WTC11 (cell line): Measurements from ENCODE around the gene RGS14. TPM values are rescaled to one million over a fixed set of nuclear protein-coding genes. Genes with fewer than 3 reads are reported as not detected.

Source experiments
- ATAC-seq: fragments of 200-7000 bp; cut with Tn5 transposase; 2 replicates; pipeline ENCODE4 v1.10.0; 2021; ENCODE audit warnings: mild to moderate bottlenecking, moderate library complexity
- CTCF ChIA-PET: fragments of 300-600 bp; sonication (Branson Sonifier 250); formaldehyde crosslinking; loops from one replicate; lab custom pipeline; 2021; ENCODE audit warnings: antibody characterized with exemption; lab: Charles Lee
- POLR2A ChIA-PET: fragments of 350-600 bp; sonication (Branson Sonifier 250); formaldehyde crosslinking; loops from one replicate; lab custom pipeline; 2021; ENCODE audit warnings: antibody characterized with exemption; lab: Charles Lee
- DNase-seq: peaks from one replicate; pipeline ENCODE4 v3.0.0; 2021; ENCODE audit warnings: low spot score
- H3K27ac Mint-ChIP-seq: 2 replicates; pipeline ENCODE4 v1.8.0; 2021; ENCODE audit warnings: mixed read lengths
- H3K27me3 Mint-ChIP-seq: 2 replicates; pipeline ENCODE4 v1.8.0; 2021; ENCODE audit warnings: low read depth, mild to moderate bottlenecking, moderate library complexity, mixed read lengths
- H3K36me3 Mint-ChIP-seq: 2 replicates; pipeline ENCODE4 v1.8.0; 2021; ENCODE audit warnings: mixed read lengths
- H3K4me1 Mint-ChIP-seq: 2 replicates; pipeline ENCODE4 v1.8.0; 2022; ENCODE audit warnings: mixed read lengths
- H3K4me3 Mint-ChIP-seq: 2 replicates; pipeline ENCODE4 v1.8.0; 2021; ENCODE audit warnings: mild to moderate bottlenecking, moderate library complexity, mixed read lengths
- H3K9me3 Mint-ChIP-seq: 2 replicates; pipeline ENCODE4 v1.8.0; 2021; ENCODE audit warnings: mixed read lengths
- CBFB ChIP-seq: sonication (generic); formaldehyde crosslinking; IDR thresholded peaks from 2 replicates; pipeline ENCODE4 v1.8.1; 2022; ENCODE audit warnings: mild to moderate bottlenecking, low read depth, missing genetic modification reagents
- CREM ChIP-seq: sonication (generic); formaldehyde crosslinking; IDR thresholded peaks from 2 replicates; pipeline ENCODE4 v1.8.1; 2022; ENCODE audit warnings: mild to moderate bottlenecking, missing genetic modification reagents, moderate library complexity
- ETV6 ChIP-seq: sonication (generic); formaldehyde crosslinking; IDR thresholded peaks from 2 replicates; pipeline ENCODE4 v1.8.1; 2022; ENCODE audit warnings: mild to moderate bottlenecking, missing genetic modification reagents
- FOXP1 ChIP-seq: sonication (generic); formaldehyde crosslinking; IDR thresholded peaks from 2 replicates; pipeline ENCODE4 v1.8.0; 2022; ENCODE audit warnings: missing genetic modification reagents, mild to moderate bottlenecking, moderate library complexity, borderline replicate concordance
- GRHL2 ChIP-seq: fragments of 250-450 bp; sonication (Bioruptor Pico); IDR thresholded peaks from 2 replicates; pipeline ENCODE4 v1.8.0; 2022; ENCODE audit warnings: mild to moderate bottlenecking, moderate library complexity; ENCODE audit not compliant: insufficient replicate concordance, severe bottlenecking
- MLX ChIP-seq: sonication (generic); formaldehyde crosslinking; IDR thresholded peaks from 2 replicates; pipeline ENCODE4 v1.8.1; 2023; ENCODE audit warnings: mild to moderate bottlenecking, missing genetic modification reagents, moderate library complexity
- RORB ChIP-seq: fragments of 250-450 bp; sonication (Bioruptor Pico); IDR thresholded peaks from 2 replicates; pipeline ENCODE4 v1.9.0; 2021; ENCODE audit warnings: mild to moderate bottlenecking
- TEAD4 ChIP-seq: sonication (generic); formaldehyde crosslinking; IDR thresholded peaks from 2 replicates; pipeline ENCODE4 v1.8.0; 2022; ENCODE audit warnings: mild to moderate bottlenecking, missing genetic modification reagents
- ZNF121 ChIP-seq: sonication (generic); formaldehyde crosslinking; IDR thresholded peaks from 2 replicates; pipeline ENCODE4 v1.8.0; 2023; ENCODE audit warnings: missing genetic modification reagents
- ZNF138 ChIP-seq: sonication (generic); formaldehyde crosslinking; conservative IDR thresholded peaks from 2 replicates; pipeline ENCODE4 v1.8.1; 2022; ENCODE audit warnings: mild to moderate bottlenecking, moderate library complexity, missing genetic modification reagents
- ZNF281 ChIP-seq: sonication (generic); formaldehyde crosslinking; IDR thresholded peaks from 2 replicates; pipeline ENCODE4 v1.8.0; 2023; ENCODE audit warnings: mild to moderate bottlenecking, missing genetic modification reagents
- ZNF512 ChIP-seq: sonication (generic); formaldehyde crosslinking; IDR thresholded peaks from 2 replicates; pipeline ENCODE4 v1.8.1; 2022; ENCODE audit warnings: missing genetic modification reagents, borderline replicate concordance
- total RNA-seq: library from RNA; stranded (reverse); gene quantifications from 3 replicates; pipeline ENCODE4 v1.2.3, GENCODE V29; 2021
- TF ChIP-seq, protein P1 (sequence below): fragments of 200-600 bp; IDR thresholded peaks from 2 replicates; pipeline ENCODE4 v1.8.0; 2022; ENCODE audit warnings: antibody characterized with exemption
- TF ChIP-seq, protein P2 (sequence below): sonication (generic); formaldehyde crosslinking; IDR thresholded peaks from 2 replicates; pipeline ENCODE4 v1.8.0; 2023; ENCODE audit warnings: missing genetic modification reagents, mild to moderate bottlenecking, borderline replicate concordance
- TF ChIP-seq, protein P3 (sequence below): fragments of 250-450 bp; sonication (Bioruptor Pico); IDR thresholded peaks from 2 replicates; pipeline ENCODE4 v1.9.0; 2021; ENCODE audit warnings: mild to moderate bottlenecking
- TF ChIP-seq, protein P4 (sequence below): fragments of 250-450 bp; sonication (Bioruptor Pico); IDR thresholded peaks from 2 replicates; pipeline ENCODE4 v1.8.0; 2021; ENCODE audit warnings: mild to moderate bottlenecking

The RGS14 gene
- total RNA-seq, 1 experiment from 2014 or later: 74.6 TPM

GRCh38 chr5:177410575-177410974, 52.9 kb downstream of the RGS14 start:
- Mint-ChIP-seq H3K27me3 (peaks cover 84% of the 10 kb centered on the region), H3K27ac (no peak overlapping the region), H3K9me3 (no peaks in the 10 kb centered on the region), H3K36me3 (no peaks in the 10 kb centered on the region), H3K4me1 (no peaks in the 10 kb centered on the region), H3K4me3 (no peak overlapping the region)
- DNase-seq (no peak), ATAC-seq (no peak)
- TF ChIP-seq, protein P1, sequence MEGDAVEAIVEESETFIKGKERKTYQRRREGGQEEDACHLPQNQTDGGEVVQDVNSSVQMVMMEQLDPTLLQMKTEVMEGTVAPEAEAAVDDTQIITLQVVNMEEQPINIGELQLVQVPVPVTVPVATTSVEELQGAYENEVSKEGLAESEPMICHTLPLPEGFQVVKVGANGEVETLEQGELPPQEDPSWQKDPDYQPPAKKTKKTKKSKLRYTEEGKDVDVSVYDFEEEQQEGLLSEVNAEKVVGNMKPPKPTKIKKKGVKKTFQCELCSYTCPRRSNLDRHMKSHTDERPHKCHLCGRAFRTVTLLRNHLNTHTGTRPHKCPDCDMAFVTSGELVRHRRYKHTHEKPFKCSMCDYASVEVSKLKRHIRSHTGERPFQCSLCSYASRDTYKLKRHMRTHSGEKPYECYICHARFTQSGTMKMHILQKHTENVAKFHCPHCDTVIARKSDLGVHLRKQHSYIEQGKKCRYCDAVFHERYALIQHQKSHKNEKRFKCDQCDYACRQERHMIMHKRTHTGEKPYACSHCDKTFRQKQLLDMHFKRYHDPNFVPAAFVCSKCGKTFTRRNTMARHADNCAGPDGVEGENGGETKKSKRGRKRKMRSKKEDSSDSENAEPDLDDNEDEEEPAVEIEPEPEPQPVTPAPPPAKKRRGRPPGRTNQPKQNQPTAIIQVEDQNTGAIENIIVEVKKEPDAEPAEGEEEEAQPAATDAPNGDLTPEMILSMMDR: no peak
- no peak for TF ChIP-seq GRHL2
- TF ChIP-seq, protein P2, sequence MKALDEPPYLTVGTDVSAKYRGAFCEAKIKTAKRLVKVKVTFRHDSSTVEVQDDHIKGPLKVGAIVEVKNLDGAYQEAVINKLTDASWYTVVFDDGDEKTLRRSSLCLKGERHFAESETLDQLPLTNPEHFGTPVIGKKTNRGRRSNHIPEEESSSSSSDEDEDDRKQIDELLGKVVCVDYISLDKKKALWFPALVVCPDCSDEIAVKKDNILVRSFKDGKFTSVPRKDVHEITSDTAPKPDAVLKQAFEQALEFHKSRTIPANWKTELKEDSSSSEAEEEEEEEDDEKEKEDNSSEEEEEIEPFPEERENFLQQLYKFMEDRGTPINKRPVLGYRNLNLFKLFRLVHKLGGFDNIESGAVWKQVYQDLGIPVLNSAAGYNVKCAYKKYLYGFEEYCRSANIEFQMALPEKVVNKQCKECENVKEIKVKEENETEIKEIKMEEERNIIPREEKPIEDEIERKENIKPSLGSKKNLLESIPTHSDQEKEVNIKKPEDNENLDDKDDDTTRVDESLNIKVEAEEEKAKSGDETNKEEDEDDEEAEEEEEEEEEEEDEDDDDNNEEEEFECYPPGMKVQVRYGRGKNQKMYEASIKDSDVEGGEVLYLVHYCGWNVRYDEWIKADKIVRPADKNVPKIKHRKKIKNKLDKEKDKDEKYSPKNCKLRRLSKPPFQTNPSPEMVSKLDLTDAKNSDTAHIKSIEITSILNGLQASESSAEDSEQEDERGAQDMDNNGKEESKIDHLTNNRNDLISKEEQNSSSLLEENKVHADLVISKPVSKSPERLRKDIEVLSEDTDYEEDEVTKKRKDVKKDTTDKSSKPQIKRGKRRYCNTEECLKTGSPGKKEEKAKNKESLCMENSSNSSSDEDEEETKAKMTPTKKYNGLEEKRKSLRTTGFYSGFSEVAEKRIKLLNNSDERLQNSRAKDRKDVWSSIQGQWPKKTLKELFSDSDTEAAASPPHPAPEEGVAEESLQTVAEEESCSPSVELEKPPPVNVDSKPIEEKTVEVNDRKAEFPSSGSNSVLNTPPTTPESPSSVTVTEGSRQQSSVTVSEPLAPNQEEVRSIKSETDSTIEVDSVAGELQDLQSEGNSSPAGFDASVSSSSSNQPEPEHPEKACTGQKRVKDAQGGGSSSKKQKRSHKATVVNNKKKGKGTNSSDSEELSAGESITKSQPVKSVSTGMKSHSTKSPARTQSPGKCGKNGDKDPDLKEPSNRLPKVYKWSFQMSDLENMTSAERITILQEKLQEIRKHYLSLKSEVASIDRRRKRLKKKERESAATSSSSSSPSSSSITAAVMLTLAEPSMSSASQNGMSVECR: no peak
- ChIA-PET CTCF (no interaction called here), POLR2A (no interaction called here)

DNA sequence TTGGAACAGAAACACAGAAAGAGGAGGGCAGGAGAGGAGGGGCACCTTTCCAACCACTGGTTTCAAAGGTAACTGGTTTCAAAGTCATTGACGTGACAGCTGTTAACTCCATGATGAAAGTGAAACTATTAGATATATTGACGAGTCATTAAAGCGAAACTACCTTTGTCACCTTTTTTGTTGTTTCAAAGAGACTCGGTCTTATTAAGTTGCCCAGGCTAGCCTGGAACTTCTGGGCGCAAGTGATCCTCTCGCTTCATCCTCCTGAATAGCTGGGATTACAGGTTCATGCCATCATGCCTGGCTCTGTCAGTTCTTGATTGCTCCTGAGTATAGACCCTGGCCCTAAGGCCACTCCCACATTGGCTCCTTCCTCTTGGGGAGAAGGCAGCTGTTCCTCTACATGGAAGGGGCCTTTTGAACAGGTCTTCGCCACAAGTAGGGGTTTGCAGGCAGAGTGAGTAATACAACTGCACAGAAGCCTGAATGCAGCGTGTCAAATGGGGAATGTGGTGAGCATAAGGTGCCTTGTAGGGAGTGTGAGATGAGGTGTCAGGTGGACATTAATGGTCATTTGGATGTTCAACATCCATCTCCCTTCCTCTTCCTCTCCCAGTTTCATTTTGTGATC, 55.0 kb downstream of the RGS14 start:
- Mint-ChIP-seq H3K4me3 (no peak overlapping the region), H3K9me3 (no peaks in the 10 kb centered on the region), H3K27me3 (peaks cover 71% of the 10 kb centered on the region), H3K4me1 (no peaks in the 10 kb centered on the region), H3K36me3 (no peaks in the 10 kb centered on the region), H3K27ac (no peak overlapping the region)
- ATAC-seq (no peak), DNase-seq (no peak)
- ChIA-PET POLR2A (no interaction called here), CTCF (interaction anchor here (0.7 to 1.6 kb wide), 3 partner anchors 9 to 708 kb away, joined by 3 to 6 read pairs (median 4); no protein-coding TSS in a partner anchor)
- TF ChIP-seq, protein P3, sequence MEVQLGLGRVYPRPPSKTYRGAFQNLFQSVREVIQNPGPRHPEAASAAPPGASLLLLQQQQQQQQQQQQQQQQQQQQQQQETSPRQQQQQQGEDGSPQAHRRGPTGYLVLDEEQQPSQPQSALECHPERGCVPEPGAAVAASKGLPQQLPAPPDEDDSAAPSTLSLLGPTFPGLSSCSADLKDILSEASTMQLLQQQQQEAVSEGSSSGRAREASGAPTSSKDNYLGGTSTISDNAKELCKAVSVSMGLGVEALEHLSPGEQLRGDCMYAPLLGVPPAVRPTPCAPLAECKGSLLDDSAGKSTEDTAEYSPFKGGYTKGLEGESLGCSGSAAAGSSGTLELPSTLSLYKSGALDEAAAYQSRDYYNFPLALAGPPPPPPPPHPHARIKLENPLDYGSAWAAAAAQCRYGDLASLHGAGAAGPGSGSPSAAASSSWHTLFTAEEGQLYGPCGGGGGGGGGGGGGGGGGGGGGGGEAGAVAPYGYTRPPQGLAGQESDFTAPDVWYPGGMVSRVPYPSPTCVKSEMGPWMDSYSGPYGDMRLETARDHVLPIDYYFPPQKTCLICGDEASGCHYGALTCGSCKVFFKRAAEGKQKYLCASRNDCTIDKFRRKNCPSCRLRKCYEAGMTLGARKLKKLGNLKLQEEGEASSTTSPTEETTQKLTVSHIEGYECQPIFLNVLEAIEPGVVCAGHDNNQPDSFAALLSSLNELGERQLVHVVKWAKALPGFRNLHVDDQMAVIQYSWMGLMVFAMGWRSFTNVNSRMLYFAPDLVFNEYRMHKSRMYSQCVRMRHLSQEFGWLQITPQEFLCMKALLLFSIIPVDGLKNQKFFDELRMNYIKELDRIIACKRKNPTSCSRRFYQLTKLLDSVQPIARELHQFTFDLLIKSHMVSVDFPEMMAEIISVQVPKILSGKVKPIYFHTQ (CRISPR knock-in tag): no peak
- TF ChIP-seq ZNF281 (no peak), ZNF121 (CRISPR knock-in tag) (no peak), TEAD4 (CRISPR knock-in tag) (no peak), ZNF138 (no peak), ETV6 (no peak), FOXP1 (CRISPR knock-in tag) (no peak), MLX (CRISPR knock-in tag) (no peak), CBFB (CRISPR knock-in tag) (no peak), RORB (CRISPR knock-in tag) (no peak), ZNF512 (CRISPR knock-in tag) (no peak), CREM (no peak)
- TF ChIP-seq, protein P1: no peak
- TF ChIP-seq, protein P4, sequence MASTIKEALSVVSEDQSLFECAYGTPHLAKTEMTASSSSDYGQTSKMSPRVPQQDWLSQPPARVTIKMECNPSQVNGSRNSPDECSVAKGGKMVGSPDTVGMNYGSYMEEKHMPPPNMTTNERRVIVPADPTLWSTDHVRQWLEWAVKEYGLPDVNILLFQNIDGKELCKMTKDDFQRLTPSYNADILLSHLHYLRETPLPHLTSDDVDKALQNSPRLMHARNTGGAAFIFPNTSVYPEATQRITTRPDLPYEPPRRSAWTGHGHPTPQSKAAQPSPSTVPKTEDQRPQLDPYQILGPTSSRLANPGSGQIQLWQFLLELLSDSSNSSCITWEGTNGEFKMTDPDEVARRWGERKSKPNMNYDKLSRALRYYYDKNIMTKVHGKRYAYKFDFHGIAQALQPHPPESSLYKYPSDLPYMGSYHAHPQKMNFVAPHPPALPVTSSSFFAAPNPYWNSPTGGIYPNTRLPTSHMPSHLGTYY (CRISPR knock-in tag): no peak
